GM12878 (cell line): ENCODE data around the gene LMAN1L. TPM values are rescaled to one million over a fixed set of nuclear protein-coding genes. Genes with fewer than 3 reads are reported as not detected.

Experiments
- polyA plus RNA-seq, 11 experiments: library from polyadenylated mRNA; depleted of rRNA in 4 of 11; unstranded in 6 of 11; stranded (reverse) in 5 of 11; fragments of >200 nt; fragmentation: Nextera tagmentation in 4 of 11; fragmentation: Illumina TruSeq in 1 of 11; extraction: Ambion mirVana in 4 of 11; extraction: Trizol in 1 of 11; gene quantifications; 1 replicate in 1 of 11; 2 replicates in 10 of 11; pipeline versions ENCODE4 v1.2.1 to v1.2.3, GENCODE V29; 2011 to 2016; ENCODE audit warnings: inconsistent platforms in 2 of 11, missing spikeins in 2 of 11, low read depth in 1 of 11
- total RNA-seq, 4 experiments: library from RNA; depleted of rRNA in 3 of 4; stranded (reverse); fragments of >200 nt in 3 of 4; fragmentation: Illumina TruSeq in 1 of 4; extraction: Trizol in 1 of 4; gene quantifications; 2 replicates each; pipeline versions ENCODE4 v1.2.1 to v1.2.3, GENCODE V29; 2013 to 2021
- TF ChIP-seq, protein P1 (sequence below): fragments of 450-650 bp; IDR thresholded peaks from 2 replicates; pipeline ENCODE4 v1.6.1; 2016; ENCODE audit warnings: mild to moderate bottlenecking, moderate library complexity, borderline replicate concordance
- TF ChIP-seq, protein P2 (sequence below): IDR thresholded peaks from 2 replicates; pipeline ENCODE4 v1.6.1; 2012; ENCODE audit warnings: low read depth, low read length, improper control_type of control experiment
- TF ChIP-seq, protein P3 (sequence below): fragments of 450-650 bp; IDR thresholded peaks from 2 replicates; pipeline ENCODE4 v1.6.1; 2017; ENCODE audit warnings: mild to moderate bottlenecking, moderate library complexity

LMAN1L gene
- total and polyA plus RNA-seq, 10 of the 15 experiments (the other 5 are each of a cell fraction or from before 2014, with no cell fraction given), result not detected

- TF ChIP-seq, protein P1, sequence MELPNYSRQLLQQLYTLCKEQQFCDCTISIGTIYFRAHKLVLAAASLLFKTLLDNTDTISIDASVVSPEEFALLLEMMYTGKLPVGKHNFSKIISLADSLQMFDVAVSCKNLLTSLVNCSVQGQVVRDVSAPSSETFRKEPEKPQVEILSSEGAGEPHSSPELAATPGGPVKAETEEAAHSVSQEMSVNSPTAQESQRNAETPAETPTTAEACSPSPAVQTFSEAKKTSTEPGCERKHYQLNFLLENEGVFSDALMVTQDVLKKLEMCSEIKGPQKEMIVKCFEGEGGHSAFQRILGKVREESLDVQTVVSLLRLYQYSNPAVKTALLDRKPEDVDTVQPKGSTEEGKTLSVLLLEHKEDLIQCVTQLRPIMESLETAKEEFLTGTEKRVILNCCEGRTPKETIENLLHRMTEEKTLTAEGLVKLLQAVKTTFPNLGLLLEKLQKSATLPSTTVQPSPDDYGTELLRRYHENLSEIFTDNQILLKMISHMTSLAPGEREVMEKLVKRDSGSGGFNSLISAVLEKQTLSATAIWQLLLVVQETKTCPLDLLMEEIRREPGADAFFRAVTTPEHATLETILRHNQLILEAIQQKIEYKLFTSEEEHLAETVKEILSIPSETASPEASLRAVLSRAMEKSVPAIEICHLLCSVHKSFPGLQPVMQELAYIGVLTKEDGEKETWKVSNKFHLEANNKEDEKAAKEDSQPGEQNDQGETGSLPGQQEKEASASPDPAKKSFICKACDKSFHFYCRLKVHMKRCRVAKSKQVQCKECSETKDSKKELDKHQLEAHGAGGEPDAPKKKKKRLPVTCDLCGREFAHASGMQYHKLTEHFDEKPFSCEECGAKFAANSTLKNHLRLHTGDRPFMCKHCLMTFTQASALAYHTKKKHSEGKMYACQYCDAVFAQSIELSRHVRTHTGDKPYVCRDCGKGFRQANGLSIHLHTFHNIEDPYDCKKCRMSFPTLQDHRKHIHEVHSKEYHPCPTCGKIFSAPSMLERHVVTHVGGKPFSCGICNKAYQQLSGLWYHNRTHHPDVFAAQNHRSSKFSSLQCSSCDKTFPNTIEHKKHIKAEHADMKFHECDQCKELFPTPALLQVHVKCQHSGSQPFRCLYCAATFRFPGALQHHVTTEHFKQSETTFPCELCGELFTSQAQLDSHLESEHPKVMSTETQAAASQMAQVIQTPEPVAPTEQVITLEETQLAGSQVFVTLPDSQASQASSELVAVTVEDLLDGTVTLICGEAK, result no peak
- TF ChIP-seq, protein P2, sequence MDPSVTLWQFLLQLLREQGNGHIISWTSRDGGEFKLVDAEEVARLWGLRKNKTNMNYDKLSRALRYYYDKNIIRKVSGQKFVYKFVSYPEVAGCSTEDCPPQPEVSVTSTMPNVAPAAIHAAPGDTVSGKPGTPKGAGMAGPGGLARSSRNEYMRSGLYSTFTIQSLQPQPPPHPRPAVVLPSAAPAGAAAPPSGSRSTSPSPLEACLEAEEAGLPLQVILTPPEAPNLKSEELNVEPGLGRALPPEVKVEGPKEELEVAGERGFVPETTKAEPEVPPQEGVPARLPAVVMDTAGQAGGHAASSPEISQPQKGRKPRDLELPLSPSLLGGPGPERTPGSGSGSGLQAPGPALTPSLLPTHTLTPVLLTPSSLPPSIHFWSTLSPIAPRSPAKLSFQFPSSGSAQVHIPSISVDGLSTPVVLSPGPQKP, result no peak; the same call in 1 of the 2 replicates
- TF ChIP-seq, protein P3, sequence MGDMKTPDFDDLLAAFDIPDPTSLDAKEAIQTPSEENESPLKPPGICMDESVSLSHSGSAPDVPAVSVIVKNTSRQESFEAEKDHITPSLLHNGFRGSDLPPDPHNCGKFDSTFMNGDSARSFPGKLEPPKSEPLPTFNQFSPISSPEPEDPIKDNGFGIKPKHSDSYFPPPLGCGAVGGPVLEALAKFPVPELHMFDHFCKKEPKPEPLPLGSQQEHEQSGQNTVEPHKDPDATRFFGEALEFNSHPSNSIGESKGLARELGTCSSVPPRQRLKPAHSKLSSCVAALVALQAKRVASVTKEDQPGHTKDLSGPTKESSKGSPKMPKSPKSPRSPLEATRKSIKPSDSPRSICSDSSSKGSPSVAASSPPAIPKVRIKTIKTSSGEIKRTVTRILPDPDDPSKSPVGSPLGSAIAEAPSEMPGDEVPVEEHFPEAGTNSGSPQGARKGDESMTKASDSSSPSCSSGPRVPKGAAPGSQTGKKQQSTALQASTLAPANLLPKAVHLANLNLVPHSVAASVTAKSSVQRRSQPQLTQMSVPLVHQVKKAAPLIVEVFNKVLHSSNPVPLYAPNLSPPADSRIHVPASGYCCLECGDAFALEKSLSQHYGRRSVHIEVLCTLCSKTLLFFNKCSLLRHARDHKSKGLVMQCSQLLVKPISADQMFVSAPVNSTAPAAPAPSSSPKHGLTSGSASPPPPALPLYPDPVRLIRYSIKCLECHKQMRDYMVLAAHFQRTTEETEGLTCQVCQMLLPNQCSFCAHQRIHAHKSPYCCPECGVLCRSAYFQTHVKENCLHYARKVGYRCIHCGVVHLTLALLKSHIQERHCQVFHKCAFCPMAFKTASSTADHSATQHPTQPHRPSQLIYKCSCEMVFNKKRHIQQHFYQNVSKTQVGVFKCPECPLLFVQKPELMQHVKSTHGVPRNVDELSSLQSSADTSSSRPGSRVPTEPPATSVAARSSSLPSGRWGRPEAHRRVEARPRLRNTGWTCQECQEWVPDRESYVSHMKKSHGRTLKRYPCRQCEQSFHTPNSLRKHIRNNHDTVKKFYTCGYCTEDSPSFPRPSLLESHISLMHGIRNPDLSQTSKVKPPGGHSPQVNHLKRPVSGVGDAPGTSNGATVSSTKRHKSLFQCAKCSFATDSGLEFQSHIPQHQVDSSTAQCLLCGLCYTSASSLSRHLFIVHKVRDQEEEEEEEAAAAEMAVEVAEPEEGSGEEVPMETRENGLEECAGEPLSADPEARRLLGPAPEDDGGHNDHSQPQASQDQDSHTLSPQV, result peak; percentile 63; the same call in 1 of the 2 replicates
- TF ChIP-seq, all 136 proteins: peak for 55
These were observed 30.2 kb downstream of the LMAN1L start, which contains the start of gene ULK3 (continued) for GRCh38 chr15:74842581-74843444.
